ENCODE data around the gene CEP350. TPM values are rescaled to one million over a fixed set of nuclear protein-coding genes. Genes with fewer than 3 reads are reported as not detected.

CEP350 gene
- total RNA-seq, 1 experiment from 2014 or later, result 27.6 TPM

DNA sequence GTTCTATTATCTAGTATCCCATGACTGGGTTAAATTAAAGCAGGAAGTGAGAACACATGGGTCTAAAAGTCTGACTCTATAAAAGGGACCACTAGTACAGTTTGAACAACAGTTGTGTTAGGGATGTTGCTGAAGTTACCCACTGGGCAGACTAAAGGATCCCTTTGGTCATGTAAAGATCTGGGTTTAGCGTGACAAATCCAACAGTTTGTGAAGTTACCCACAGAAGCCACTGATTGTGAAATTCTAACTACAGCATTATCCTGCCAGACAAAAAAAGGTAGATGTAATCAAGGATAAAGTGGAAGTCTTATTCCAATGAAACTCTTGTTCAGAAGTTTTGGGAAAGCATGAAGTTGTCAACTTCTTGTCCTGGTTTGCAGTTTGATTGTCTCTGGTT, 205.7 kb downstream of the CEP350 start:
- Histone ChIP-seq H3K27ac (ENCODE audit: low read depth, low read length) (no peak overlapping the region), H3K9me2 (ENCODE audit: insufficient read depth) (no peaks in the 10 kb centered on the region), H3K27me3 (ENCODE audit: insufficient read depth, low read length) (no peaks in the 10 kb centered on the region), H3K79me2 (ENCODE audit: insufficient read depth, low read length) (peaks cover 42% of the 10 kb centered on the region), H3K4me1 (ENCODE audit: control insufficient read depth in 1 of 2, insufficient read depth in 2 of 2, low read length in 2 of 2) (peaks cover 0 to 17% of the 10 kb centered on the region in 2 experiments; a peak in 2 of 4 replicates), H3K9ac (ENCODE audit: low read length) (no peak overlapping the region), H3K9me3 (ENCODE audit: control insufficient read depth in 1 of 2, insufficient read depth in 1 of 2, low read depth in 1 of 2, low read length in 2 of 2) (no peaks in the 10 kb centered on the region), H3K36me3 (ENCODE audit: control insufficient read depth in 1 of 2, insufficient read depth in 2 of 2, low read length in 2 of 2) (no peaks in the 10 kb centered on the region), H3K4me2 (ENCODE audit: low read length) (no peak overlapping the region), H4K20me1 (ENCODE audit: insufficient read depth) (no peaks in the 10 kb centered on the region), H2AFZ (ENCODE audit: low read depth, low read length, poor library complexity, severe bottlenecking) (no peak overlapping the region), H3K4me3 (replicated peaks in 1 of 2; ENCODE audit: low read depth in 1 of 2, low read length in 2 of 2) (no peak overlapping the region)
- BruUV-seq (replicated peaks), result no TSS peak
- ATAC-seq (no peak), DNase-seq (ENCODE audit: low read depth, low spot score) (no peak)
- intact Hi-C loops (cut with micrococcal nuclease), result no loop called here
- ChIA-PET CTCF (no interaction called here), POLR2A (no interaction called here), RAD21 (ENCODE audit: low non-redundant PET in 1 of 2, low total read pairs in 2 of 2, uncharacterized antibody in 2 of 2, unreplicated experiment in 2 of 2) (no interaction called here)
- TF ChIP-seq, protein P1, sequence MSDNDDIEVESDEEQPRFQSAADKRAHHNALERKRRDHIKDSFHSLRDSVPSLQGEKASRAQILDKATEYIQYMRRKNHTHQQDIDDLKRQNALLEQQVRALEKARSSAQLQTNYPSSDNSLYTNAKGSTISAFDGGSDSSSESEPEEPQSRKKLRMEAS (IDR thresholded peaks at IDR 0.05), result no peak
- TF ChIP-seq EZH2phosphoT487 (IDR thresholded peaks at IDR 0.05; ENCODE audit: borderline replicate concordance) (no peak), ELF1 (IDR thresholded peaks at IDR 0.05; ENCODE audit: borderline replicate concordance, low read depth) (no peak), ZFX (IDR thresholded peaks at IDR 0.05) (no peak), EZH2 (IDR thresholded peaks at IDR 0.05) (no peak)
- TF ChIP-seq, protein P2, sequence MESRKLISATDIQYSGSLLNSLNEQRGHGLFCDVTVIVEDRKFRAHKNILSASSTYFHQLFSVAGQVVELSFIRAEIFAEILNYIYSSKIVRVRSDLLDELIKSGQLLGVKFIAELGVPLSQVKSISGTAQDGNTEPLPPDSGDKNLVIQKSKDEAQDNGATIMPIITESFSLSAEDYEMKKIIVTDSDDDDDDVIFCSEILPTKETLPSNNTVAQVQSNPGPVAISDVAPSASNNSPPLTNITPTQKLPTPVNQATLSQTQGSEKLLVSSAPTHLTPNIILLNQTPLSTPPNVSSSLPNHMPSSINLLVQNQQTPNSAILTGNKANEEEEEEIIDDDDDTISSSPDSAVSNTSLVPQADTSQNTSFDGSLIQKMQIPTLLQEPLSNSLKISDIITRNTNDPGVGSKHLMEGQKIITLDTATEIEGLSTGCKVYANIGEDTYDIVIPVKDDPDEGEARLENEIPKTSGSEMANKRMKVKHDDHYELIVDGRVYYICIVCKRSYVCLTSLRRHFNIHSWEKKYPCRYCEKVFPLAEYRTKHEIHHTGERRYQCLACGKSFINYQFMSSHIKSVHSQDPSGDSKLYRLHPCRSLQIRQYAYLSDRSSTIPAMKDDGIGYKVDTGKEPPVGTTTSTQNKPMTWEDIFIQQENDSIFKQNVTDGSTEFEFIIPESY (IDR thresholded peaks at IDR 0.05; ENCODE audit: extremely low read depth, insufficient replicate concordance, low read length), result no peak
- TF ChIP-seq, protein P3, sequence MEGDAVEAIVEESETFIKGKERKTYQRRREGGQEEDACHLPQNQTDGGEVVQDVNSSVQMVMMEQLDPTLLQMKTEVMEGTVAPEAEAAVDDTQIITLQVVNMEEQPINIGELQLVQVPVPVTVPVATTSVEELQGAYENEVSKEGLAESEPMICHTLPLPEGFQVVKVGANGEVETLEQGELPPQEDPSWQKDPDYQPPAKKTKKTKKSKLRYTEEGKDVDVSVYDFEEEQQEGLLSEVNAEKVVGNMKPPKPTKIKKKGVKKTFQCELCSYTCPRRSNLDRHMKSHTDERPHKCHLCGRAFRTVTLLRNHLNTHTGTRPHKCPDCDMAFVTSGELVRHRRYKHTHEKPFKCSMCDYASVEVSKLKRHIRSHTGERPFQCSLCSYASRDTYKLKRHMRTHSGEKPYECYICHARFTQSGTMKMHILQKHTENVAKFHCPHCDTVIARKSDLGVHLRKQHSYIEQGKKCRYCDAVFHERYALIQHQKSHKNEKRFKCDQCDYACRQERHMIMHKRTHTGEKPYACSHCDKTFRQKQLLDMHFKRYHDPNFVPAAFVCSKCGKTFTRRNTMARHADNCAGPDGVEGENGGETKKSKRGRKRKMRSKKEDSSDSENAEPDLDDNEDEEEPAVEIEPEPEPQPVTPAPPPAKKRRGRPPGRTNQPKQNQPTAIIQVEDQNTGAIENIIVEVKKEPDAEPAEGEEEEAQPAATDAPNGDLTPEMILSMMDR (IDR thresholded peaks at IDR 0.05 in 2 of 3, conservative IDR thresholded peaks at IDR 0.05 in 1 of 3; ENCODE audit: borderline replicate concordance in 1 of 3, insufficient read depth in 1 of 3, low read depth in 2 of 3, low read length in 2 of 3), result no peak

Data from HCT116 (cell line).